Mesenteric fat pad (tissue), 1 donor: ENCODE results near the gene MED13. TPM values are rescaled to one million over a fixed set of nuclear protein-coding genes. Genes with fewer than 3 reads are reported as not detected.
A peak's percentile ranks its signal among the peaks of the same experiment; 100 is the strongest.
"Not testable (repeated sequence)": the region's sequence is repeated elsewhere in the genome, so short reads cannot be mapped to it uniquely, and the experiment has no call there.

Source experiments
- DNase-seq: peaks from one replicate; pipeline ENCODE4 v3.0.0-alpha.2; 2020; ENCODE audit warnings: low spot score
- total RNA-seq: library from RNA; stranded (reverse); fragmentation: NEBNext Ultra II Directional; extraction: Animal tissue kit (Norgen Biotek cat#: 25700); gene quantifications from one replicate; pipeline ENCODE4 v1.2.1, GENCODE V29; 2021
- donor health status: DM: yes; HTN: yes; CAD: no.

MED13 gene
- total RNA-seq, 1 donor from 2014 or later: 67.3 TPM

DNA sequence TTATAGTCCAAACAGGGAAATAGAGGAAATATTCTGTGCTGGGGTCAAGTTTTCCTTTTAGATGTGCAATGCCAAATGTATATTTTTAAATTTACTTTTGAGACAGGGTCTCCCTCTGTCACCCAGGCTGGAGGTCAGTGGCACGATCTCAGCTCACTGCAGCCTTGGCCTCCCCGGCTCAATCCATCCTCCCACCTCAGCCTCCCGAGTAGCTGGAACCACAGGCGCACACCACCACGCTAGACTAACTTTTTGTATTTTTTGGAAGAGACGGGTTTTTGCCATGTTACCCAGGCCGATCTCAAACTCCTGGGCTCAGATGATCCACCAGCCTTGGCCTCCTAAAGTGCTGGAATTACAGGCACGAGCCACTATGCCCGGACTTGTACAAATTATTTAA is 25.8 kb upstream of the MED13 start:
- no peak for DNase-seq

DNA sequence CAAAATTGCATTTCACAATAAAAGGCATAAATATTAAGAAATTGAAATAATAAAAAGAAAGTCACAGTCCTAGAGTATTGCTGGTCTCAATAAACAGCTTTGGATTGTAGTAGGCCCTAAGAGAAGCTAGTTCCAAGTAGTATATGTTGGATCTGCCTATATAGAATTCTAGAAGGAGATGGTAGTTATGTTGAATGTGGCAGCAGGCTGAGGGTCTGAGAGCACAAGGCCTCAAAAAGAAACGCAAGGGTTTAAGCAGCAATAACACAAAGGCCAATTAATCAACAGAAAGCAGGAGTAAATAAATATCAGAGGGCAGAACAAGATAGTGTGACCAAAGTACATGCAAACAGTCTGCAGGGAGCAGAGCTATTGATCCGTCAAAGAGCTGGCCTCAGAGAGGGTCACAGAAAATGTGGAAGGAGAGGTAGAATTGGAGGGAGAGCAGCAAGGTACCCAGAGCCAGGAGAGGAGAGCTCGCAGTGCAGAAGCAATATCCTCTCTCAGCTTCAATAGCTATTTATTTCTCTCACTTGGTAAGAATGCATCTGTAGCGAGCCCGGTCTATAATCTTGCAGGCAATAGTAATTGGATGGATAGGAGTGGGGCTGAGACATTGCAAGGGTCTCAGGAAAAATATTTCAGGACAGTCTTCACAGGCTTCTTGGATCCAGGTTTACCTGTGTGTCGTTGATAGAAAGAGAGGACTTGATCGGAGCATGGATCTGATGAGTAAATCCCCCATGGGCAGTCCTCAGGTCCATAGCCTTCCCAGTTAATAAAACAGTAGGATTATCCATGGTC is 25.1 kb upstream of the MED13 start:
- DNase-seq: no peak

DNA sequence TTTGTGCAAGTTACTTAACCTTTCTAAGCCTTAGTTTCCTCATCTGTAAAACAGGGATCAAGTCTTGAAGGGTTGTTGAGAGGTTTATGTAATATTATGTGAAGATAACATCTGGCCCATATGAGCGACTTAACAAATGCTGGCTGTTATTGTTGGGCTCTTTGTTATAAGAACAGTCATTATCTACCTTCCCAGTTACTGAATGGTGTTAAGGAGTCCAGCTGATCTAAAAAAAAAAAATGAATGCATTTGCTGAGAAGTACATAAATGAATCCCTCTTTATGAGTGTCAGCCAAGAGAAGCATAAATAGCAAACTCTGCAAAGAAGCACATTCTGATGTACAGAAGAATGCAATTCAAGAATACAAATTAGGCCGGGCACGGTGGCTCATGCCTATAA is 24.3 kb upstream of the MED13 start:
- DNase-seq: no peak

DNA sequence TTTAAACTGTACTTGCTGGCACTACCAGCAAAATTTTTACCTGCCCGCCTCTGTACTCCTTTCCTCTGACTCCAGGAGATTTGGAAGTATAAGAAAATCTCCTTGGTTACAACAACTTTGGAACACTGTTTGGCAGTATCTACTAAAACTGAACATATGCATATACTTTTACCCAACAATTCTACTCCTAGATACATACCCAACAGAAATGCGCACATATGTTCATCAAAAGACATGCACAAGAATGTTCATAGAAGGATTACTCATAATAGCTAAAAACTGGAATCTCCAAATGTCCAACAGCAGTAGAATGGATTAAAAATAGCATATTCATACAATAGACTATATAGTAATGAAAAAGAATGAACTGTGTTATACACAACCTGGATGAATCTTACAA is 21.7 kb upstream of the MED13 start:
- DNase-seq: no peak

DNA sequence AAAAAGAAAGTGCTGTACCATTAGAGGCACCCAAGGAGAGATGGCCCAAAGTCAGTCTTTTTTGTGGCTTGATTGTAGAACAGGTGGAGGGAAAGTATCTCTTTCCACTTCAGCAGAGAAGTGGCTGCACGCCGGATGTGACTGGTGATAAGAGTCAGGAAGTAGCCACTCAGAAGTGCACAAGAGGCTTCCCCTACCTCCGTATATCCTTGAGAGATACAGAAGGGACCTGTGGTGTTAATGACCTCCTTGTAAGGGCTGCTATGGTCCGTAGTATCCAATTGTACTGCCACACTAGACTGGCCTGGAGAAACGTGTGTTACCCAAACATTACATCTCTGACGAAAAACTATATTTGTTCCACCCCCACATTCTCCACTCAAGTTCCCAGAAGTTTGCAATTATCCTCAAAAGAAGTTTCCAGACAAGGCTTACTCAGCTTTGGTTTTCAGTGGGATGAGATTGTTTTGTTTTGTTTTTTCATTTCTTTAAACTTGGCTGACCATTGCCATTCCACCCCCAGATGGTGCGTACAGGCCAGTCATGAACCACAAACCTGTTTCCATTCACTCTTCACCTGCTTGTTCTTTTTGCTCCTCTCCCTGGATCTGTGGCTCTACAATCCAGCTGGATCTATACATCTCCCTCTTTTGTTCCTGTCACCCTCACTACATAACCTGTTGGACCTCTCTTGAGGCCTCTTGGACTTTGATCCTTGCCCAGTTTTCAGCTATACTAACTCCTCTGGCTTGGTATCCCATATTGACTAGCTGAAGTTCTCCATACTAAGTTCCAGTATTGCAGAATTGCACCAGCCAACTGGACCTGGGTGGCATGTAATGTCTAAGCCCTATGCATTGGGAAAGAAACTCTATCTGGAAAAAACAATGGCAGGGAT is 20.7 kb upstream of the MED13 start:
- no peak for DNase-seq

DNA sequence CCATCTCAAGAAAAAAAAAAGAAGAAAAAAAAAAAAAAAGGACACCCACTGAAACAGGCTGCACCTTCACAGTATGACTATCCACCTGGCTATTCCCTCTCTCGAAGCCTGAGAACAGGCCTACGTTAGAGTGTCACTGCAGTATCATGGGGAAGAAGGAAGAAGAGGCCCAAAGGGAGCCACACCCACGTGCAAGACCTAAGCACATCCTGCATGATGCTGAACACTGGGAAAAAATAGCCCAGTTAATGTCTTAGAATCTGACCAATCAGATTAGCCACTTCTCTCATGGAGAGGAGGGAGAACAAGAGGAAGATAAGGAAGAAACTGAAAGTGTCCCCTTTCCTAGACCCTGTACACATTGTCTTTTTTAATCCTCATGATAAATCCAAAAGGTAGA is 19.5 kb upstream of the MED13 start:
- DNase-seq: no peak

DNA sequence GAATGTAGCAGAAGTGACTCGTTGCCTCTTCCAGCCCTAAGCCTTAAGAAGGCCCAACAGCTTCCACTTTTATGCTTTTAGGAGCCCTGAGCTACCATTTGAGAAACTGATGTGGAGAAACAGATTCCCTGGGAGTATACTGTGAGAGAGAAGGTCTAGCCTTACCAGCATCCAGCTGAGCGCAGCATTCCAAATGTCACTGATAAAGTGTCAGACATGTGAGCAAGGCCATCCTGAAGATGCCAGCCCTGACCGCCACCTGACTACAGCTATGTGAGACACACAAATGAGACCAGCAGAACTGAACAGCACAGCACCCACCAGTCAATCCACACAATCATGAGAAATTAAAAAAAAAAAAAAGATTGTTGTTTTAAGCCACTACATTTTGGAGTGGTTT is 18.6 kb upstream of the MED13 start:
- no peak for DNase-seq

DNA sequence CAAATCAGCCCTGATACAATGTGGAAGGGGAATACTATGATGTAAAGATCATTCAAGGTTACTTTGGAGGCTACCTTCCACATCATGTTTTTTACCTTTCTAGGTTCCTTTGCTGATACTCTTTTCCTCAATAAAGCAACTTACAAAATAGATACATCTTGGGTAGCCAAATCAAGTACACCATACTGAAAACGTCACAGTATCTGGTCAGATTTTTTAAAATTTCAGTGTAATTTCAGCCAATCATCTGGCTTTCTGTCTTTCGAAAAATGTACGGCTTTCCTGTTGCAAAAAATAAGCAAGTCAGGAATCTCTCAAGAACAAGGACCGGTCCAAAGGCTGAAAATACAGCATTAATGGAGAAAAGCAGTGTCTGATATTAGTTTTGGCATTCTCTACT is 15.6 kb upstream of the MED13 start:
- DNase-seq: no peak

DNA sequence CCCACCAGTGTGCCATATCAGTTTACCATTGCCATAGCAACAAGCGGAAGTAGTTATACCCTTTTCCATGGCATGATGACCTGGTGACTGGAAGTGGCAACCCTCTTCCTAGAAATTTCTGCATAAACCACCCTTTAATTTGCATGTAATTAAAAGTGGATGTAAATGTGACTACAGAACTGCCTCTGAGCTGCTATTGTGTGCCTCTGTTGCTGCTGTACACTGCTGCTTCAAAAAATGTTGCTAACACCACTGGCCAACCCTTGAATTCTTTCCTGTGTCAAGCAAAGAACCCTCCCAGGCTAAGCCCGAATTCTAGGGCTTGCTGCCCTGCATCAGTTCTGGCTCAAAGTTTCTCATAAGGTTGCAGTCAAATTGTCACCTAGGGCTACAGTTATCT is 12.9 kb upstream of the MED13 start:
- no peak for DNase-seq

DNA sequence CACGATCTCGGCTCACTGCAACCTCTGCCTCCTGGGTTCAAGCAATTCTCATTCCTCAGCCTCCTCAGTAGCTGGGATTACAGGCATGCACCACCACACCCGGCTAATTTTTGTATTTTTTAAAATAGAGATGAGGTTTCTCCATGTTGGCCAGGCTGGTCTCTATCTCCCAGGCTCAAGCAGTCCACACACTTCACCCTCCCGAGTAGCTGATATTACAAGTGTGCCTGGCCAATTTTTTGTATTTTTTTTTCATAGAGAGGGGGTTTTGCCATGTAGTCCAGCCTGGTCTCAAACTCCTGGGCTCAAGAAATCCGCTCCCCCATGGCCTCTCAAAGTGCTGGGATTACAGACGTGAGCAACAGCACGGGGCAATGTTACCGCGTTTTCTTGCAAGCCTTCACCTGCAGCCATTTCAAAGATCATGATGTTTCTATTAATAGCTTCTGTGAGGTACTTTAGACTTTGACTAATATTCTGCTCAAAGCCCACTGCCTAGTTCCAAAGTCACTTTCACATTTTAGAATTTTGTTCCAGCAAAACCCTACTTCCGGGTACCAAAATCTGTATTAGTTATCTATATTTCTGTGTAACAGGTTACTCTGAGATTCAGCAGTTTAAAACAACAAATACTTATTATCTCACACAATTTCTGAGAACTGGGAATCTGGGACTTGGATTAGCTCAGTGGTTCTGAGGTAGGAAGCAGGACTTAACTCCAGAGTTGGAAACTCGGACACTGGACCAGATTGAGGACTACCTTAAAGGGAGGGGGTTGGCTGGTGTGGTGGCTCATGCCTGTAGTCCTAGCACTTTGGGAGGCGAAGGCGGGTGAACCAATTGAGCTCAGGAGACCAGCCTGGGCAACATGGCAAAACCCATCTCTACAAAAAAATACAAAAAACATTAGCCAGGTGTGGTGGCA is 12.0 kb upstream of the MED13 start:
- no peak for DNase-seq

DNA sequence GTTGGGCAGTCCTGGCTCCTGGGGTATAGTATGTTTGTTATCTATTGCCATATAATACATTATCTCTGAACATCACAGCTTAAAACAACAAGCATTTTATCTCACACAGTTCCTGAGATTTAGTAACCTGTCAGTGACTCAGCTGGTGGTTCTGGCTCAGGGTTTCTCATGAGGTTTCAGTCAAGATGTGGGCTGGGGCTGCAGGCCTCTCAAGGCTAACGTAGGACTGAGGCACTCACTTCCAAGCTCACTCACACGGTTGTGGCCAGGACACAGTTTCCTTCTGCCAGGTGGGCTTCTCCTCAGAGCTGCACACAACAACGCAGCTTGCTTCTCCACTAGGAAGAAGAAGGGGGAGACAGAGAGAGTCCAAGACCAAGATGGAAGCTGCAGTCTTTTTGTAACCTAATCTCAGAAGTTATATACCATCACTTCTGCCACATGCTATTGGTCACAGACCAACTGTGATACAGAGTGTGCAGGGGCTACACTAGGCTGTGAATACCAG is 10.3 kb upstream of the MED13 start:
- no peak for DNase-seq

DNA sequence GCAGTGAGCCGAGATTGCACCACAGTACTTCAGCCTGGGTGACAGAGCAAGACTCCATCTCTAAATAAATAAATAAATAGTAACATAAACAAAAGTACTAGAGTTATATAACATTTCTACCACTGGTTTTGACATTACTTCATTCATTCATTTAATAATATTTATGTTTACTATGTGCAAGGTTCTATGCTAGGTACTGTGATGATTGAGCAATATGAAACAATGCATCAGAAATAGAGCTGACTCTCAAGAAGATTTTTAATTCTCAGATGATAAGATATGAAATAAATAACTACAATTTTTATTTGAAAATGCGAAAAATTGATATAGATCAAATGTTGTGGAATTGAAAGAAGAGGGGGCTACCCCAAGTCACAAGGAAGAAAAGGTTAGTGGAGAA is 8.9 kb upstream of the MED13 start:
- no peak for DNase-seq

DNA sequence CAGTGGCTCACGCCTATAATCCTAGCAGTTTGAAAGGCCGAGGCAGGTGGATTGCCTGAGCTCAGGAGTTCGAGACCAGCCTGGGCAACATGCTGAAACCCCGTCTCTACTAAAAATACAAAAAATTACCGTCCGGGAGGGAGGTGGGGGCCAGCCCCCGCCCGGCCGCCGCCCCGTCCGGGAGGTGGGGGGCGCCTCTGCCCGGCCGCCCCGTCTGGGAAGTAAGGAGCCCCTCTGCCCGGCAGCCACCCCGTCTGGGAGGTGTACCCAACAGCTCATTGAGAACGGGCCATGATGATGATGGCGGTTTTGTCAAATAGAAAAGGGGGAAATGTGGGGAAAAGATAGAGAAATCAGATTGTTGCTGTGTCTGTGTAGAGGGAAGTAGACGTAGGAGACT is 7.8 kb upstream of the MED13 start:
- DNase-seq: not testable (repeated sequence)

DNA sequence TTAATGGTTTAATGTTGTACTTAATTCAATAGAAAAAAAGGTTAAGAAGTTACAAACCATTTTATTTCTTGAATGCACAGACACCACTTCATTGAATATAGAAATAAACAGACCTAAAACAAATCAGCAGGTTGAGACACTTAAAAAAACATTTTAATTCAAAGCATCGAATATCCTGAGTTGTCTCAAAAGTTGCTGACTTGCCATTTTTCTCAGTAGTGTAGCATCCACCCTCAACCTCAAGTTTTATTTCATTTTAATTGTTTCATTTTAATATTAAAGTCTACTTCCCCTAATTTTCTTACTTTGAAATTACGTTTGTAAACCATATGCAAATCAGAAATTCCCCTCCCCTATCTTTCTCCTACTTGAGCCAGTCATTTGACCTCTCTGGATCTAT is 5.8 kb upstream of the MED13 start:
- DNase-seq: no peak

DNA sequence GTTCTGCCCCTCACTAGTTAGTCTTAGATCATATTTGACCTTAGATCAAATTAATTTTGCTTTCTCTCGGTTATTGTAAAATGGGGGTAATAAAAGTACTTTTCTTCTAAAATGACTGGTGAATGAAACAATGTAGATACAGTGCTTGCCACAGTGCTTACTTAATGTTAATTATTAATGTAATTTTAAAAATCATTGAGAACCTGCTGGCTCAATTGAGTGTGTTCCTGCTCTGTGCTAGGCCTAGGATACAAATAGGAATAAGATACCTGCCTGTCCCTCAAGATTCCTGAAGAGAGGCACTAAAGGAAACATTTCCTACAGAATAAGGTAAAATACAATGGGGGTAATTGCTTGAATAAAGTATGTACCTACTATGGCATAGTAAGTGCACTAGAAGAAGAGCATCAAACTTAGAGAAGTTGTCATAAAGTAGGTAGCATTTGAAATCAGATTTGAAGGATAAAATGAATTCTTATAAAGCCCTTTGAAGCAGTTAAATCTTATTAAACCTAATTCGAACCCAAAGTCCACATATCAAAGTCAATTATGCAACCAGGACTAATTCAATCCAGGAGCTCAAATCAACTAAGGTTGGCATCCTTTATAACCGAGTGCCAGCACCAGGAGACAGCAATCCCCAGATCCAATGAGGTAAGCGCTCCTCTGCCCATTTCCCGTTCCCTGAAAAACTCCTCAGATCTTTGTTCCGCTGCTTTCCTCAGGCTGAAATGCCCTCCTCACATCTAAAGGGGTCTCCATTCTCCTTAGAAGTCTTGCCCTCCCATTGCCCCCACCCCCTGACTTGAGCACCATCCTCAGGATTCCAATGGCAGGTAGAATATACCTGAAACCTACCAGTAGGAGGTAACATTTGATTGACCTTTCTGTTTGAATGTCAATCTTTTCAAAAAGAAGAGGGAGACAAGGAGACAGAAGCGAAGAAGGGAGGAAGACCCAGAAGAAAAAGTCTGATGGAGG is 2.4 kb upstream of the MED13 start:
- no peak for DNase-seq

DNA sequence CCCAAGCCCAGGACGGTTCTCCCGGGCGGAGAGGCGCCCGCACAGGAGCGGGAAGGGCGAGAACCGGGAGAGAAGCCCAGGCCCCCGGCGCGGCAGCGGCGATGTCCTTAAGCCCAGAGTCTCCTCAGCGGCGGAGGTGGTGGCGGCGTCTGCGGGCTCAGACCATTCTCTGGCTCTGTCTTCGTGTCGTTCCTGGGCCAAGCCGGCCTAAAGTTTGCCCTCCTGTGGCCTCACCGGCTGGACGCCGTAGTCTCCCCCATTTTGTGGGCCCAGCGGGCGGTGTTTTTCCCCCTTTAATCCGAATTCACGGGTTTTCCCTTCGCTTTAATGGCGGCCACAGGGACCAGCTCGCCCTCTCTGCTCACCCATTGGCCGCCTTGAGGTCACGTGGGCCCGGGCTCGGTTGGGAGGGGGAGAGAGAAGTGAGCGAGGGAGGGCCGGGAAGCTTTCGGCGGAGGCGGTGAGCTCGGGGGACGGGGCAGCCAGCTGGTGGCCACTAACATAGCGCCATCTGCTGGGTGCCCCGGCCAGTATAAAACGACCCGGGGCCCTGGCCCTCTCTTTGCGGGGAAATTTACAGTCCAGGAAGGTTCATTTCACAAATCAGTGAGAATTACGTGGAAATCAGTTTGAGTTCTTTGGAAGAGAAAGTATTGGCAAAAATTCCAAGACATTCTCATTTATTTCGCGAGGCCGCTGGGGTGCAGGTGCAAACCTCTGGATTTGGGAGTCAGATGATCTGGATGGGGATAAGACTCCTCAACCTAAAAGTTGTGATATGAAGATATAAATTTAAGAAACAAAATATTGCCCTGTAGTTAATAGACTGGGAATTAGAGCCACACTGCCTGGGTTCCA is 762 bp upstream of the MED13 start:
- peak; percentile 100 for DNase-seq

DNA sequence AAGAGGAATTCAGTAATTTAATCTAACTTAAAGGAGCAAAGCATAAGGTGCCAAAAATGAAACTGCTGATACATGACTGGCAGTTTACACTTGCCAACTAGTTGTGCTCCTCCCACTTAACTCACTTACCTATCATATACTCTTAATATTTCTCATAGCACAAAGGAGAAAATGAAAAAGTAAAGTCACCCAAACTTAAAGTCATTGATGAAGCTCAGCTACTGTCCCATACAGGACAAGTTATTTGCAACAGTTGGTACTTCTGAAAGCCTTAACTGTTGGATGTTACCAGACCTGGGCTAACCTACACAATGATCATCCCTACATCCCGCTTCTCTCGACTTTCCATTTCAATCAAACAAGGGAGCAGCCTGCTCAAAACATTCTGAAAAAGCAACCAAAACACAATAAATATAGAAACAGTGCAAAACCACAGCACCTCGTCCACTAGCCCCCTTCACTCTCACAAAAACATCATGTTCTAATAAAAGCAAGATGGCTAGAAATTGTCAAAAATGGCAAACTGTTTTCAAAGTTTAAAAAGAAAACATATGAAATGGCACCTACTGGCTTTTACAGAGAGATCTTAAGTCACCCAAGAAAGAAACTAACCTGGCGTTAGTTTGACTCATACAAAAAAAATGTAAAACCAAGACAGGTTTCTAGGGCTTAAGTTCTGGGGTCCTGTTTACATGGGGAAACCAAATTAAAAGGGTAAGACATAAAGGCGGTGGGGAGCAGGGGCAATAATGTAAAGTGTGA is 868 bp downstream of the MED13 start:
- DNase-seq: no peak

DNA sequence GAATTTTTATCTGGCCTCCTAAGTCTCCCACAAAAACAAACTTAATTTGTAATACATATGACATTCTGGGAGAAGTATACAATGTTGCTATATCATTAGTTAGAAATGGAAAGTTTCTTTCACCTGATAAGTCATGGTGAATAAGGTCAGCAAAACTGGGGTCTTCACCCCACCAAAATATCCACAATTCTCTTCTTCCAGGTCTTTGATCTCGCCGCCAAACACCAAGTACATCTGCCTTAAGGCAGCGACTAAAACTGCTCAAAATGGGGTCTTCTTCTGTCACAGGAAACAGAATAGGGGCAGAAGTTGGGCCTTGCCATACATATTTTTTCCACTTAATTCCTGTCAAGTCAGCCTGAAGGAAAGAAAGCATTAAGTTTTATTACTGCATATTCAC is 2.1 kb downstream of the MED13 start:
- DNase-seq: no peak
